Glomerular visceral epithelial cell (primary cell): ENCODE results near the gene GOSR1.
"Not testable (repeated sequence)": the region's sequence is repeated elsewhere in the genome, so short reads cannot be mapped to it uniquely, and the experiment has no call there.

ENCODE experiments used
- DNase-seq: peaks from one replicate; pipeline ENCODE4 v3.0.0-alpha.2; 2016; ENCODE audit errors: extremely low spot score

GOSR1 gene

GRCh38 chr17:30575648-30576325, 98.6 kb downstream of the GOSR1 start:
- DNase-seq, result not testable (repeated sequence)

DNA sequence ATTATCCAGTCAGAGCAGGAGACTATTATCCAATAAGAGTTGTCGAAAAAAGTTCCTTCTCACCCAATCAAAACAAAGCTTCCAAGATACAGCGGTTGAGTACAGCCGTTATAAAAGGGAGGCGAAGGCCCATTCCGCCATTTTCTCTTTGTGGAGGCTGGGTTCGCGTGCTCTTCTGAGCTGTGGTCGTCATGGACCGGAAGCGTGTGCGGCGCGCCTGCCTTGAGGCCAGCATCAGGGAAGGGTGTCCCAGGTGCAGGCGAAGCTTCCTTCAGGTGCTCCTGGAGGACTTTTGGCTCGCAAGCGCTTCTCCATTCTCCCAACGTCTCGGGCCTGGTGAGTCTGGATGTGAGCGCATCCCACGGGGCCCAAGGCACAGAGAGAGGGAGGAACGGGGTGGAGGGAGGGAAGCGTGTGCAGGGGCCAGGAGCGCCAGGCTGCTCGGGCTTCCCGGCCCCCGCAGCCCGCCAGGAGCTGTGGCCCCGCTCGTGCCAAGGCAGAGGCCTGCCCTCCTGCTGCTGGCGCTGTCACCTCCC, 99.2 kb downstream of the GOSR1 start:
- no peak for DNase-seq
